Stimulated activated effector memory CD8-positive, alpha-beta T cell treated with anti-CD3 and anti-CD28 coated beads, Interleukin-12 subunit alpha, Interleukin-12 subunit beta, amount 100 ng/mL, for 72 hours (primary cell): ENCODE data around the gene TLR4.

Experiments used
- ATAC-seq: fragments of 150-1000 bp; cut with Tn5 transposase; 2 replicates; pipeline ENCODE4 v1.10.0; 2021
- DNase-seq, 2 donors: peaks; one replicate each; pipeline ENCODE4 v3.0.0; 2021 to 2022; ENCODE audit warnings: low spot score in 2 of 2
- H3K27ac Mint-ChIP-seq: one replicate; pipeline ENCODE4 v1.8.0; 2022; ENCODE audit warnings: mild to moderate bottlenecking, mixed read lengths
- H3K36me3 Mint-ChIP-seq: one replicate; pipeline ENCODE4 v1.8.0; 2022; ENCODE audit warnings: mild to moderate bottlenecking, mixed read lengths
- H3K4me1 Mint-ChIP-seq: one replicate; pipeline ENCODE4 v1.8.0; 2022; ENCODE audit warnings: mixed read lengths
- H3K4me3 Mint-ChIP-seq: one replicate; pipeline ENCODE4 v1.8.0; 2022; ENCODE audit warnings: mild to moderate bottlenecking, mixed read lengths
- H3K9me3 Mint-ChIP-seq: one replicate; pipeline ENCODE4 v1.8.0; 2022; ENCODE audit warnings: mixed read lengths

Gene TLR4

GRCh38 chr9:117723986-117724625 lies 19.9 kb downstream of the TLR4 start:
- Mint-ChIP-seq H3K4me1 (no peaks in the 10 kb centered on the region), H3K9me3 (no peaks in the 10 kb centered on the region), H3K27ac (no peak overlapping the region), H3K36me3 (no peaks in the 10 kb centered on the region), H3K4me3 (no peak overlapping the region)
- ATAC-seq = no peak
- DNase-seq = no peak

- Mint-ChIP-seq H3K4me1 (no peaks in the 10 kb centered on the region), H3K4me3 (no peak overlapping the region), H3K36me3 (no peaks in the 10 kb centered on the region), H3K9me3 (no peaks in the 10 kb centered on the region), H3K27ac (no peak overlapping the region)
- ATAC-seq (no peak), DNase-seq (no peak)
Observed at GRCh38 chr9:117725426-117725887, 21.3 kb downstream of the TLR4 start.

- Mint-ChIP-seq H3K4me3 (no peak overlapping the region), H3K27ac (no peak overlapping the region), H3K4me1 (no peaks in the 10 kb centered on the region), H3K9me3 (no peaks in the 10 kb centered on the region), H3K36me3 (no peaks in the 10 kb centered on the region)
- DNase-seq = no peak
- no peak for ATAC-seq
Observed at GRCh38 chr9:117729375-117729774, 25.2 kb downstream of the TLR4 start.

- H3K4me3 Mint-ChIP-seq = no peak overlapping the region
Observed at GRCh38 chr9:117732494-117732893, 28.3 kb downstream of the TLR4 start.

GRCh38 chr9:117733465-117733864 lies 29.3 kb downstream of the TLR4 start:
- Mint-ChIP-seq H3K4me1 (no peaks in the 10 kb centered on the region), H3K36me3 (no peaks in the 10 kb centered on the region), H3K9me3 (no peaks in the 10 kb centered on the region), H3K4me3 (no peak overlapping the region), H3K27ac (no peak overlapping the region)
- no peak for DNase-seq
- no peak for ATAC-seq

More at GRCh38 chr9:117732494-117732893, 28.3 kb downstream of the TLR4 start:
- H3K9me3 Mint-ChIP-seq = no peaks in the 10 kb centered on the region
- ATAC-seq = no peak
- no peak for DNase-seq
- H3K4me1 Mint-ChIP-seq = no peaks in the 10 kb centered on the region
- H3K27ac Mint-ChIP-seq = no peak overlapping the region
- no peaks in the 10 kb centered on the region for H3K36me3 Mint-ChIP-seq

GRCh38 chr9:117734082-117734481 lies 29.9 kb downstream of the TLR4 start:
- H3K4me3 Mint-ChIP-seq = no peak overlapping the region
- no peaks in the 10 kb centered on the region for H3K4me1 Mint-ChIP-seq
- DNase-seq (no peak), ATAC-seq (no peak)
- no peaks in the 10 kb centered on the region for H3K9me3 Mint-ChIP-seq
- H3K36me3 Mint-ChIP-seq = no peaks in the 10 kb centered on the region
- H3K27ac Mint-ChIP-seq = no peak overlapping the region

GRCh38 chr9:117734523-117735314 lies 30.5 kb downstream of the TLR4 start:
- H3K4me3 Mint-ChIP-seq = no peak overlapping the region
- ATAC-seq (no peak), DNase-seq (no peak)
- H3K27ac Mint-ChIP-seq = no peak overlapping the region
- H3K4me1 Mint-ChIP-seq = no peaks in the 10 kb centered on the region
- no peaks in the 10 kb centered on the region for H3K36me3 Mint-ChIP-seq
- no peaks in the 10 kb centered on the region for H3K9me3 Mint-ChIP-seq

GRCh38 chr9:117737721-117738226 lies 33.6 kb downstream of the TLR4 start:
- Mint-ChIP-seq H3K27ac (no peak overlapping the region), H3K4me3 (no peak overlapping the region)
- no peak for ATAC-seq

GRCh38 chr9:117739206-117739605 lies 35.0 kb downstream of the TLR4 start:
- H3K9me3 Mint-ChIP-seq = no peaks in the 10 kb centered on the region
- no peaks in the 10 kb centered on the region for H3K4me1 Mint-ChIP-seq
- DNase-seq (no peak), ATAC-seq (no peak)
- H3K36me3 Mint-ChIP-seq = no peaks in the 10 kb centered on the region
- no peak overlapping the region for H3K4me3 Mint-ChIP-seq
- H3K27ac Mint-ChIP-seq = no peak overlapping the region

More at GRCh38 chr9:117737721-117738226, 33.6 kb downstream of the TLR4 start:
- no peaks in the 10 kb centered on the region for H3K9me3 Mint-ChIP-seq
- DNase-seq = no peak
- no peaks in the 10 kb centered on the region for H3K4me1 Mint-ChIP-seq
- no peaks in the 10 kb centered on the region for H3K36me3 Mint-ChIP-seq

GRCh38 chr9:117739624-117740347 lies 35.6 kb downstream of the TLR4 start:
- no peak for DNase-seq
- no peaks in the 10 kb centered on the region for H3K36me3 Mint-ChIP-seq
- no peaks in the 10 kb centered on the region for H3K4me1 Mint-ChIP-seq
- no peak overlapping the region for H3K27ac Mint-ChIP-seq
- no peak overlapping the region for H3K4me3 Mint-ChIP-seq
- no peaks in the 10 kb centered on the region for H3K9me3 Mint-ChIP-seq
- ATAC-seq = no peak

GRCh38 chr9:117742131-117742530 lies 37.9 kb downstream of the TLR4 start:
- no peaks in the 10 kb centered on the region for H3K4me1 Mint-ChIP-seq
- no peaks in the 10 kb centered on the region for H3K9me3 Mint-ChIP-seq
- DNase-seq (no peak), ATAC-seq (no peak)
- no peak overlapping the region for H3K4me3 Mint-ChIP-seq
- no peak overlapping the region for H3K27ac Mint-ChIP-seq
- no peaks in the 10 kb centered on the region for H3K36me3 Mint-ChIP-seq

- ATAC-seq (no peak), DNase-seq (no peak)
- H3K4me1 Mint-ChIP-seq = no peaks in the 10 kb centered on the region
- H3K4me3 Mint-ChIP-seq = peak overlapping the region; percentile 6
- H3K36me3 Mint-ChIP-seq = no peaks in the 10 kb centered on the region
- H3K9me3 Mint-ChIP-seq = no peaks in the 10 kb centered on the region
- H3K27ac Mint-ChIP-seq = no peak overlapping the region
Observed at GRCh38 chr9:117744369-117744768, 40.2 kb downstream of the TLR4 start.

- Mint-ChIP-seq H3K9me3 (no peaks in the 10 kb centered on the region), H3K27ac (no peak overlapping the region), H3K4me1 (no peaks in the 10 kb centered on the region), H3K4me3 (peak overlapping the region; percentile 6), H3K36me3 (no peaks in the 10 kb centered on the region)
- no peak for ATAC-seq
- no peak for DNase-seq
Observed at GRCh38 chr9:117744856-117745389, 40.7 kb downstream of the TLR4 start.

- no peaks in the 10 kb centered on the region for H3K9me3 Mint-ChIP-seq
- ATAC-seq = no peak
Observed at GRCh38 chr9:117745598-117745997, 41.4 kb downstream of the TLR4 start.

GRCh38 chr9:117746263-117746662 lies 42.1 kb downstream of the TLR4 start:
- Mint-ChIP-seq H3K36me3 (no peaks in the 10 kb centered on the region), H3K27ac (no peak overlapping the region), H3K4me3 (no peak overlapping the region), H3K4me1 (no peaks in the 10 kb centered on the region), H3K9me3 (no peaks in the 10 kb centered on the region)
- ATAC-seq = no peak
- DNase-seq = no peak

More at GRCh38 chr9:117745598-117745997, 41.4 kb downstream of the TLR4 start:
- DNase-seq = no peak
- no peaks in the 10 kb centered on the region for H3K4me1 Mint-ChIP-seq
- H3K27ac Mint-ChIP-seq = no peak overlapping the region
- H3K4me3 Mint-ChIP-seq = no peak overlapping the region
- H3K36me3 Mint-ChIP-seq = no peaks in the 10 kb centered on the region
